GM12892 (cell line): ENCODE data around the gene NCAM2.

Source experiments
- POLR2A ChIP-seq: IDR thresholded peaks from 2 replicates; pipeline ENCODE4 v1.6.1; 2011; ENCODE audit warnings: low read depth, low read length, control low read depth
- POLR2AphosphoS5 ChIP-seq: IDR thresholded peaks from 2 replicates; pipeline ENCODE4 v1.6.1; 2011; ENCODE audit warnings: low read depth, low read length, control low read depth
- TAF1 ChIP-seq: IDR thresholded peaks from 2 replicates; pipeline ENCODE4 v1.6.1; 2011; ENCODE audit warnings: low read depth, mild to moderate bottlenecking, control low read depth, low read length, borderline replicate concordance

GRCh38 chr21:20949884-20950283 lies 48.3 kb upstream of the NCAM2 start:
- no peak for TF ChIP-seq POLR2AphosphoS5
- TF ChIP-seq POLR2A, result no peak
- no peak for TF ChIP-seq TAF1
